Loucy (cell line): ENCODE measurements around the gene ALG12.

Source experiments
- EZH2phosphoT487 ChIP-seq: fragments of 200-600 bp; IDR thresholded peaks from 2 replicates; pipeline ENCODE4 v1.6.1; 2018; ENCODE audit warnings: antibody characterized with exemption, mild to moderate bottlenecking, moderate library complexity, borderline replicate concordance
- TF ChIP-seq, protein P1 (sequence below): fragments of 200-600 bp; sonication (generic); conservative IDR thresholded peaks from 2 replicates; pipeline ENCODE4 v1.5.1; 2014; ENCODE audit warnings: mild to moderate bottlenecking, antibody characterized with exemption, low read length

DNA sequence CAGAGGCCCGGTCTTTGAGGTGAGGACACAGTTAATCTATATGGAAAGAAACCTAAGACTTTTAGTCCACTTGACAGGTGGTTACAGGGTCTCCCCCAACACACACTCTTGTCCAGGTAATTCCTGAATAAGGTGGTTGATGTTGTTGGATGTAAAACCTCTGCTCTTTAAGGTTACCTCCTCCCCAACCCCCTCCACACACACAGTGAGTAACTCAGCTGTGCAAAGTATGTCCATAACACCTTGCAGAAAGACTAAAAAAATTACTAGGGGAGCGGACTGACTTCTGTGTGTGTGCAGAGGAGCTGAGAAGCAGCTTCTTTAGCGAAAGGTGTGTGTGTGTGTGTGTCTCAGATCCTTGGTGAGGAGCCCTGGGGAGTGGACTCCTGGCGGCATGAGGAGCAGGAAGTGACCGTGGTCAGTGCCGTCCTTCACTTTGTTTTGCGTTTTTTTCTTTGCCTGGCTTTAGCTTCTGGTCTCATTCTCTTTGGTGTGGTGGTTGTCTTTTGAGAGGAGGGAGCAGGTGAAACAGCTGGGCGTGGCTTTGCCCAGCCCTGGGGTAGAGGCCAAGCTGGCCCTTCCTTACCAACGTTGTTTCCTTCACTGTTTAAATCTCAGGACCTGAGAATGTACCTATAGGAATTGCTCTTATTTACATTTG, 62.9 kb downstream of the ALG12 start:
- TF ChIP-seq EZH2phosphoT487 = no peak
- TF ChIP-seq, protein P1, sequence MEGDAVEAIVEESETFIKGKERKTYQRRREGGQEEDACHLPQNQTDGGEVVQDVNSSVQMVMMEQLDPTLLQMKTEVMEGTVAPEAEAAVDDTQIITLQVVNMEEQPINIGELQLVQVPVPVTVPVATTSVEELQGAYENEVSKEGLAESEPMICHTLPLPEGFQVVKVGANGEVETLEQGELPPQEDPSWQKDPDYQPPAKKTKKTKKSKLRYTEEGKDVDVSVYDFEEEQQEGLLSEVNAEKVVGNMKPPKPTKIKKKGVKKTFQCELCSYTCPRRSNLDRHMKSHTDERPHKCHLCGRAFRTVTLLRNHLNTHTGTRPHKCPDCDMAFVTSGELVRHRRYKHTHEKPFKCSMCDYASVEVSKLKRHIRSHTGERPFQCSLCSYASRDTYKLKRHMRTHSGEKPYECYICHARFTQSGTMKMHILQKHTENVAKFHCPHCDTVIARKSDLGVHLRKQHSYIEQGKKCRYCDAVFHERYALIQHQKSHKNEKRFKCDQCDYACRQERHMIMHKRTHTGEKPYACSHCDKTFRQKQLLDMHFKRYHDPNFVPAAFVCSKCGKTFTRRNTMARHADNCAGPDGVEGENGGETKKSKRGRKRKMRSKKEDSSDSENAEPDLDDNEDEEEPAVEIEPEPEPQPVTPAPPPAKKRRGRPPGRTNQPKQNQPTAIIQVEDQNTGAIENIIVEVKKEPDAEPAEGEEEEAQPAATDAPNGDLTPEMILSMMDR = no peak
